DND-41 (cell line): Measurements from ENCODE around the gene IGLON5.

Experiments used
- ATAC-seq: fragments of 200-7000 bp; cut with Tn5 transposase; 3 replicates; pipeline ENCODE4 v1.9.1; 2021; ENCODE audit warnings: low read depth; ENCODE audit not compliant: insufficient read depth
- DNase-seq: peaks from one replicate; pipeline ENCODE4 v3.0.0-alpha.2; 2020
- H2AFZ ChIP-seq: 2 replicates; pipeline ENCODE4 v1.6.0; 2012; ENCODE audit warnings: low read depth, low read length
- H3K27ac ChIP-seq: 2 replicates; pipeline ENCODE4 v1.5.1; 2012; ENCODE audit warnings: low read length, inconsistent platforms
- H3K27me3 ChIP-seq: fragments of 200-600 bp; sonication (generic); 2 replicates; pipeline ENCODE4 v1.6.0; 2012; ENCODE audit warnings: low read length, mild to moderate bottlenecking, inconsistent platforms; ENCODE audit not compliant: insufficient read depth, poor library complexity
- H3K36me3 ChIP-seq: 2 replicates; pipeline ENCODE4 v1.5.1; 2012; ENCODE audit warnings: low read length, inconsistent platforms; ENCODE audit not compliant: insufficient read depth
- H3K4me1 ChIP-seq: 2 replicates; pipeline ENCODE4 v1.5.1; 2012; ENCODE audit warnings: mild to moderate bottlenecking, low read length; ENCODE audit not compliant: insufficient read depth
- H3K4me2 ChIP-seq: 2 replicates; pipeline ENCODE4 v1.6.0; 2012; ENCODE audit warnings: mild to moderate bottlenecking, moderate library complexity, low read length, inconsistent platforms; ENCODE audit not compliant: insufficient read depth
- H3K4me3 ChIP-seq, 2 experiments: fragments of 200-600 bp in 1 of 2; shearing (Covaris generic) in 1 of 2; 2 replicates each; pipeline ENCODE4 v1.5.1; 2012 to 2016; ENCODE audit warnings: inconsistent platforms in 2 of 2, low read length in 2 of 2, mild to moderate bottlenecking in 2 of 2, low read depth in 1 of 2, moderate library complexity in 1 of 2
- H3K79me2 ChIP-seq: 2 replicates; pipeline ENCODE4 v1.6.0; 2012; ENCODE audit warnings: low read length, inconsistent platforms; ENCODE audit not compliant: insufficient read depth
- H3K9ac ChIP-seq: 2 replicates; pipeline ENCODE4 v1.6.0; 2012; ENCODE audit warnings: low read depth, mild to moderate bottlenecking, inconsistent platforms, low read length, moderate library complexity
- H3K9me3 ChIP-seq: 2 replicates; pipeline ENCODE4 v1.5.1; 2012; ENCODE audit warnings: low read length, moderate library complexity, mild to moderate bottlenecking, inconsistent platforms; ENCODE audit not compliant: insufficient read depth, severe bottlenecking
- H4K20me1 ChIP-seq: 2 replicates; pipeline ENCODE4 v1.6.0; 2012; ENCODE audit warnings: low read length; ENCODE audit not compliant: insufficient read depth
- EZH2 ChIP-seq: IDR thresholded peaks from 3 replicates; pipeline ENCODE4 v1.6.1; 2012; ENCODE audit warnings: borderline replicate concordance, low read depth, mild to moderate bottlenecking, moderate library complexity, low read length, inconsistent platforms; ENCODE audit not compliant: severe bottlenecking
- TF ChIP-seq, protein P1 (sequence below): IDR thresholded peaks from 2 replicates; pipeline ENCODE4 v1.5.1; 2012; ENCODE audit warnings: borderline replicate concordance, low read length, moderate library complexity, mild to moderate bottlenecking; ENCODE audit not compliant: poor library complexity, severe bottlenecking; ENCODE audit errors: extremely low read depth

IGLON5 gene

DNA sequence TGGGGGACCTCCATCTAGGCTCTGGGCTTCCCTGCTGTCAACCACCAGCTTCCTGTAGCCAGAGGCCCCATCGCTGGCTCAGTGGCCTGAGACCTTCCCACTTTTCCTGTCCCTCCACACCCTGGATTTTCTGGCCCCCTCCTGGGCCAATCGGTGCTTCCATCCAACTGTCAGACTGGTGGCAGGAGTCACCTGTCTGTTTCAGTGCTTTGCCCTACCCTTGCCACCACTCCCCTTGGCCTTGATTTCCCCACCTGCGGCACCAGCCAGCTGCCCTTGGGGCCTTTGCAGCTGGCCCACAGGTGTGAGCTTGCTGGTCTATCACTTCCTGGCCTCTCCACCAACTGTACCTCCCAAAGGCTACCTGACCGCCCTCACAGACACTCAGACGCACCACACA lies 18.0 kb downstream of the IGLON5 start:
- no peak overlapping the region for H3K9ac ChIP-seq
- ATAC-seq (no peak), DNase-seq (no peak)
- no peaks in the 10 kb centered on the region for H3K27me3 ChIP-seq
- no peak overlapping the region for H3K27ac ChIP-seq
- no peak for TF ChIP-seq EZH2
- TF ChIP-seq, protein P1, sequence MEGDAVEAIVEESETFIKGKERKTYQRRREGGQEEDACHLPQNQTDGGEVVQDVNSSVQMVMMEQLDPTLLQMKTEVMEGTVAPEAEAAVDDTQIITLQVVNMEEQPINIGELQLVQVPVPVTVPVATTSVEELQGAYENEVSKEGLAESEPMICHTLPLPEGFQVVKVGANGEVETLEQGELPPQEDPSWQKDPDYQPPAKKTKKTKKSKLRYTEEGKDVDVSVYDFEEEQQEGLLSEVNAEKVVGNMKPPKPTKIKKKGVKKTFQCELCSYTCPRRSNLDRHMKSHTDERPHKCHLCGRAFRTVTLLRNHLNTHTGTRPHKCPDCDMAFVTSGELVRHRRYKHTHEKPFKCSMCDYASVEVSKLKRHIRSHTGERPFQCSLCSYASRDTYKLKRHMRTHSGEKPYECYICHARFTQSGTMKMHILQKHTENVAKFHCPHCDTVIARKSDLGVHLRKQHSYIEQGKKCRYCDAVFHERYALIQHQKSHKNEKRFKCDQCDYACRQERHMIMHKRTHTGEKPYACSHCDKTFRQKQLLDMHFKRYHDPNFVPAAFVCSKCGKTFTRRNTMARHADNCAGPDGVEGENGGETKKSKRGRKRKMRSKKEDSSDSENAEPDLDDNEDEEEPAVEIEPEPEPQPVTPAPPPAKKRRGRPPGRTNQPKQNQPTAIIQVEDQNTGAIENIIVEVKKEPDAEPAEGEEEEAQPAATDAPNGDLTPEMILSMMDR: no peak
- no peaks in the 10 kb centered on the region for H4K20me1 ChIP-seq
- no peaks in the 10 kb centered on the region for H3K36me3 ChIP-seq
- no peaks in the 10 kb centered on the region for H3K79me2 ChIP-seq
- no peak overlapping the region for H3K4me3 ChIP-seq
- no peak overlapping the region for H2AFZ ChIP-seq
- H3K4me2 ChIP-seq: no peak overlapping the region
- H3K4me1 ChIP-seq: no peaks in the 10 kb centered on the region
- H3K9me3 ChIP-seq: no peaks in the 10 kb centered on the region

DNA sequence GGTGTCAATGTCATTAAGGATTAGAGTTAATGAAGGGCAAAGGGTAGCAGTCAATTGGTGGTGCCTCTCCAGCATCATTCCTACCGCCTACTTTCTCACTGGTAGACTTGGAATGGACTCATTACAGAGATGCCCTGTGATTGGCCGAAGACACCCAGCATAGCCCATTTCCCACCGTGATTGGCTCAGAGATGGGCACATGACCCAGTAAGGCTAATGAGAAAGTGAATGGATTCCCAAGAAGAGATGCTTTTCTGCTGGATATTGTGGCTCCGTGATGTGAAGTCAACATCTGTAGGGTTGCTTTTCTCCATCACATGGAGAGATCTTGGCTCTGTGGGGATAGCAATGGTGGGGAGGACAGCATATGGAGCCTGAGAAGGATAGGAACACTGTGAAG lies 18.9 kb downstream of the IGLON5 start:
- no peaks in the 10 kb centered on the region for H3K79me2 ChIP-seq

DNA sequence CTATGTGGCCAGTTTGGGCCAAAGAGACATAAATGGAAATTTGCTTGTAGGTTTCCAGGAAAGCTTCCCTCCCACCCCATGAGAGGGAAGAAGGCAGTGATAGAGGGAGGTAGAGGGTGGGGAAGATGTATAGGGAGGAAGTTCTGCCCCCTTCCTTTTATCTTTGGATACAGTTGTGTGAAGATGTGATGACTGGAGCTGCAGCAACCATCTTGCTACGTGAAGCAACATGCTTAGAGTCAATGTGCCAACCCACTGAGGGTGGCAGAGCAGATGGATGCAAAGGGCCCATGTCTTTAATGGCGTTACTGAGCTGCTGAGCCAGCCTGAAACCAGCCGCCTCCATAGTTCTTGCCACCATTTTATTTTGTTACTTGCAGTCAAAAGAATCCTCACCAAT lies 19.7 kb downstream of the IGLON5 start:
- TF ChIP-seq, protein P1: no peak
- no peak for TF ChIP-seq EZH2
- Histone ChIP-seq H3K27me3 (no peaks in the 10 kb centered on the region), H3K79me2 (no peaks in the 10 kb centered on the region), H3K4me1 (no peaks in the 10 kb centered on the region), H3K36me3 (no peaks in the 10 kb centered on the region), H3K27ac (no peak overlapping the region), H2AFZ (no peak overlapping the region), H3K4me2 (no peak overlapping the region), H3K9ac (no peak overlapping the region), H3K9me3 (no peaks in the 10 kb centered on the region), H3K4me3 (no peak overlapping the region), H4K20me1 (no peaks in the 10 kb centered on the region)
- ATAC-seq (no peak), DNase-seq (no peak)

More for the DNA sequence above, 18.9 kb downstream of the IGLON5 start:
- DNase-seq: no peak
- Histone ChIP-seq H3K4me2 (no peak overlapping the region), H3K27me3 (no peaks in the 10 kb centered on the region), H3K9ac (no peak overlapping the region), H4K20me1 (no peaks in the 10 kb centered on the region), H3K9me3 (no peaks in the 10 kb centered on the region), H3K27ac (no peak overlapping the region), H3K4me1 (no peaks in the 10 kb centered on the region), H2AFZ (no peak overlapping the region), H3K4me3 (no peak overlapping the region), H3K36me3 (no peaks in the 10 kb centered on the region)
- ATAC-seq: no peak
- TF ChIP-seq, protein P1: no peak
- TF ChIP-seq EZH2: no peak

DNA sequence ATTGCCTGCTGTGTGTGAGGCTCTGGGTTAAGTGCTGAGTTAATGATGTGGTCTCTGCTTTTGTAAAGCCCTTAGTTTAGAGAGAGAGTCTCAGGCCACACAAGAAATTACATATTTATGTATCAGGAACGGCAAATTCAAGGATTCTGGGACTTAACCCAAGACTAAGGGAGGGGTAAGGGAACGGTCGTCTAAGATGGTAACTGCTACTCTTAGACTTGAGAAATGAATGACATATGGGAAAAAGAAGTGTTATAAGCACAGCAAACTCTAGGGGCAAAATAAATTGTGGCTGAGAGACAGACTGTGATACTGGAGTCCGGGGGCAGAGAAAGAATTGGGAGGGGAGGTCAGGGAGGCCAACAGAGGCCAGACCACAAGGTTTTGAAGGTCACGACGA lies 20.3 kb downstream of the IGLON5 start:
- no peak overlapping the region for H3K9ac ChIP-seq
- TF ChIP-seq EZH2: no peak
- TF ChIP-seq, protein P1: no peak
- H3K79me2 ChIP-seq: no peaks in the 10 kb centered on the region
- H3K4me1 ChIP-seq: no peaks in the 10 kb centered on the region
- H3K36me3 ChIP-seq: no peaks in the 10 kb centered on the region
- no peaks in the 10 kb centered on the region for H3K9me3 ChIP-seq
- no peak overlapping the region for H3K27ac ChIP-seq
- DNase-seq (no peak), ATAC-seq (no peak)
- H2AFZ ChIP-seq: no peak overlapping the region
- no peaks in the 10 kb centered on the region for H4K20me1 ChIP-seq
- no peaks in the 10 kb centered on the region for H3K27me3 ChIP-seq
- no peak overlapping the region for H3K4me3 ChIP-seq
- H3K4me2 ChIP-seq: no peak overlapping the region
